Thyroid gland (tissue), 4 donors: Measurements from ENCODE around the gene HLF.

ENCODE experiments used
- CTCF ChIP-seq, 6 experiments: fragments of 200-600 bp in 3 of 6; fragments of 450-650 bp in 3 of 6; sonication (generic) in 3 of 6; IDR thresholded peaks; one replicate each; pipeline ENCODE4 v1.5.1; 2016 to 2019; ENCODE audit warnings: antibody characterized with exemption in 6 of 6, mild to moderate bottlenecking in 2 of 6, inconsistent platforms in 1 of 6, moderate library complexity in 1 of 6
- POLR2A ChIP-seq, 2 donors: fragments of 450-650 bp; IDR thresholded peaks; one replicate each; pipeline ENCODE4 v1.6.1; 2017; ENCODE audit warnings: antibody characterized with exemption in 2 of 2, mild to moderate bottlenecking in 2 of 2, moderate library complexity in 1 of 2

- TF ChIP-seq CTCF (IDR thresholded peaks at IDR 0.05) (no peak), POLR2A (IDR thresholded peaks at IDR 0.05) (no peak)
These were observed 61.3 kb downstream of the HLF start for GRCh38 chr17:55326030-55326429.
